ENCODE measurements around the gene CTIF. TPM values are rescaled to one million over a fixed set of nuclear protein-coding genes. Genes with fewer than 3 reads are reported as not detected.
A peak's percentile ranks its signal among the peaks of the same experiment; 100 is the strongest.

The CTIF gene
- polyA plus RNA-seq, 3 donors, result 0.38 to 8.7 (median 1.2) TPM

DNA sequence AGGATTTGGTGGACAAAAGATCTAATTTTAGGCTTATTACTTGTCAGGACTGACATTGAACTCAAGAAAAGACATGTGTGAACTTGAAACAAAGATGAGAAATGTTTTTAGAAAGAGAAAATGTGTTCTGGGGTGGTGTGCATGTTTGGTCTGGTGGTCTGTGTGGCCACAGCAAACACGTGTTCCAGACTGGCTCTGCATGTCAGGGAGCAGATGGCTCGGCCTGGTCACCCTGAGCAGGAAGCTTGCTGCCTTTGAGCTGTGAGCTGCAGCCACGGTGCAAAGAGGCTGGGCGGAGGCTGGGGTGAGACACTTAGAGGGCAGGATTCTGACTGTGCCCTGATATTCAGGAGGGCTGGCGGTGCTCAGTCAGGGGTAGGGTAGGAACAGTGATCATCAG is 186.1 kb downstream of the CTIF start:
- H3K4me1 Mint-ChIP-seq, result peaks cover 29% of the 10 kb centered on the region

DNA sequence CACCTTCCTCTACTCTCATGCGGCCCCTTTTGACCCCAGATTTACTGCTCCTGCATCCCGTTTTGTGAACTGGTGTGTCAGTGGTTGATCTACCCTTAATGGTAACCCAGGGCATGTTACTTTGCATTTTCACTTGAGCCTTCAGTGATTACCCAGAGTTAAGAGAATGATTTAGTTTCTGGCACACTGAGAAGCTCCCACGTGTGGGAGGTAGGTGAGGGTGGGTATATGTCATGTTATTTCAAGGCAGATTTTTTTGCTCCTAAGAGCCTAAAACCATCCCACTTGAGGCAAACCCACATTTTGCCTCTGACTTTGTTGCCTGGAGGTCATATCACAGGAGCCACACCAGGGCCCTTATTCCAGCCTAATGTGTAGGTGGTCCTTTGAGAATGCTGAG is 186.7 kb downstream of the CTIF start:
- intact Hi-C loops (cut with micrococcal nuclease), result no loop called here
- peaks cover 7 to 16% of the 10 kb centered on the region in 2 donors for H3K36me3 Mint-ChIP-seq
- no peaks in the 10 kb centered on the region for H3K36me3 ChIP-seq (replicated peaks in 1 of 2; ENCODE audit: control insufficient read depth in 1 of 2, insufficient read depth in 2 of 2, low read length in 2 of 2)
- peaks cover 0 to 3% (median 0%) of the 10 kb centered on the region in 3 donors for H3K27me3 Mint-ChIP-seq (ENCODE audit: low read depth in 3 of 3)
- no peak overlapping the region for H3K9ac ChIP-seq (ENCODE audit: insufficient read depth, low read length, poor library complexity, severe bottlenecking)
- DNase-seq, result no peak
- H3K9me3 Mint-ChIP-seq, result peaks cover 0 to 9% (median 5%) of the 10 kb centered on the region in 7 donors
- no peak overlapping the region for H3K4me2 ChIP-seq (replicated peaks; ENCODE audit: extremely low read depth, low read length, poor library complexity, severe bottlenecking)
- H3K4me3 Mint-ChIP-seq, result no peak overlapping the region
- H3K27ac Mint-ChIP-seq, result no peak overlapping the region
- no peaks in the 10 kb centered on the region for H3K79me2 ChIP-seq (ENCODE audit: insufficient read depth, low read length)
- peaks cover 26% of the 10 kb centered on the region for H3K4me1 Mint-ChIP-seq
- no peaks in the 10 kb centered on the region for H4K20me1 ChIP-seq (ENCODE audit: insufficient read depth, low read length)
- no peak overlapping the region for H2AFZ ChIP-seq (ENCODE audit: insufficient read depth, low read depth, low read length, poor library complexity, severe bottlenecking)
- H3K27me3 ChIP-seq (ENCODE audit: control insufficient read depth in 2 of 2, insufficient read depth in 2 of 2, low read length in 2 of 2), result no peaks in the 10 kb centered on the region
- H3K9me3 ChIP-seq (replicated peaks in 1 of 2; ENCODE audit: control insufficient read depth in 1 of 2, insufficient read depth in 1 of 2, low read length in 2 of 2), result no peaks in the 10 kb centered on the region
- TF ChIP-seq, protein P1, sequence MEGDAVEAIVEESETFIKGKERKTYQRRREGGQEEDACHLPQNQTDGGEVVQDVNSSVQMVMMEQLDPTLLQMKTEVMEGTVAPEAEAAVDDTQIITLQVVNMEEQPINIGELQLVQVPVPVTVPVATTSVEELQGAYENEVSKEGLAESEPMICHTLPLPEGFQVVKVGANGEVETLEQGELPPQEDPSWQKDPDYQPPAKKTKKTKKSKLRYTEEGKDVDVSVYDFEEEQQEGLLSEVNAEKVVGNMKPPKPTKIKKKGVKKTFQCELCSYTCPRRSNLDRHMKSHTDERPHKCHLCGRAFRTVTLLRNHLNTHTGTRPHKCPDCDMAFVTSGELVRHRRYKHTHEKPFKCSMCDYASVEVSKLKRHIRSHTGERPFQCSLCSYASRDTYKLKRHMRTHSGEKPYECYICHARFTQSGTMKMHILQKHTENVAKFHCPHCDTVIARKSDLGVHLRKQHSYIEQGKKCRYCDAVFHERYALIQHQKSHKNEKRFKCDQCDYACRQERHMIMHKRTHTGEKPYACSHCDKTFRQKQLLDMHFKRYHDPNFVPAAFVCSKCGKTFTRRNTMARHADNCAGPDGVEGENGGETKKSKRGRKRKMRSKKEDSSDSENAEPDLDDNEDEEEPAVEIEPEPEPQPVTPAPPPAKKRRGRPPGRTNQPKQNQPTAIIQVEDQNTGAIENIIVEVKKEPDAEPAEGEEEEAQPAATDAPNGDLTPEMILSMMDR (IDR thresholded peaks at IDR 0.05), result no peak
- WGBS (ENCODE audit: insufficient coverage), result no CpG with 5 or more reads among the region's 3 CpGs
- peaks cover 19 to 24% of the 10 kb centered on the region in 2 donors for H3K4me1 ChIP-seq (ENCODE audit: control insufficient read depth in 1 of 2, insufficient read depth in 2 of 2, low read length in 2 of 2)
- no peak overlapping the region for H3K27ac ChIP-seq (ENCODE audit: low read depth in 1 of 2, low read length in 2 of 2)
- no peak overlapping the region for H3K4me3 ChIP-seq (replicated peaks in 1 of 3; ENCODE audit: low read depth in 2 of 3, low read length in 3 of 3)

More for the DNA sequence above, 186.1 kb downstream of the CTIF start:
- H3K27ac ChIP-seq (ENCODE audit: low read depth in 1 of 2, low read length in 2 of 2), result no peak overlapping the region
- no peak overlapping the region for H3K4me2 ChIP-seq (replicated peaks; ENCODE audit: extremely low read depth, low read length, poor library complexity, severe bottlenecking)
- H3K36me3 ChIP-seq (replicated peaks in 1 of 2; ENCODE audit: control insufficient read depth in 1 of 2, insufficient read depth in 2 of 2, low read length in 2 of 2), result no peaks in the 10 kb centered on the region
- H3K9me3 ChIP-seq (replicated peaks in 1 of 2; ENCODE audit: control insufficient read depth in 1 of 2, insufficient read depth in 1 of 2, low read length in 2 of 2), result no peaks in the 10 kb centered on the region
- Mint-ChIP-seq H3K27ac (peak overlapping the region in 2 of 7 donors; percentile 1 to 41), H3K36me3 (peaks cover 7 to 18% of the 10 kb centered on the region in 2 donors), H3K4me3 (no peak overlapping the region), H3K27me3 (ENCODE audit: low read depth in 3 of 3) (peaks cover 0 to 3% (median 0%) of the 10 kb centered on the region in 3 donors), H3K9me3 (peaks cover 0 to 9% (median 5%) of the 10 kb centered on the region in 7 donors)
- H3K4me1 ChIP-seq (ENCODE audit: control insufficient read depth in 1 of 2, insufficient read depth in 2 of 2, low read length in 2 of 2), result peaks cover 19 to 24% of the 10 kb centered on the region in 2 donors
- 92% methylated on average over 5 of the region's 5 CpGs for WGBS (ENCODE audit: insufficient coverage)
- no peak overlapping the region for H3K9ac ChIP-seq (ENCODE audit: insufficient read depth, low read length, poor library complexity, severe bottlenecking)
- TF ChIP-seq, protein P1 (IDR thresholded peaks at IDR 0.05), result no peak
- DNase-seq, result no peak
- H3K4me3 ChIP-seq (replicated peaks in 1 of 3; ENCODE audit: low read depth in 2 of 3, low read length in 3 of 3), result no peak overlapping the region
- H4K20me1 ChIP-seq (ENCODE audit: insufficient read depth, low read length), result no peaks in the 10 kb centered on the region
- H3K79me2 ChIP-seq (ENCODE audit: insufficient read depth, low read length), result no peaks in the 10 kb centered on the region
- H3K27me3 ChIP-seq (ENCODE audit: control insufficient read depth in 2 of 2, insufficient read depth in 2 of 2, low read length in 2 of 2), result no peaks in the 10 kb centered on the region
- intact Hi-C loops (cut with micrococcal nuclease), result no loop called here
- H2AFZ ChIP-seq (ENCODE audit: insufficient read depth, low read depth, low read length, poor library complexity, severe bottlenecking), result no peak overlapping the region
